ENCODE data around the gene DHCR7. TPM values are rescaled to one million over a fixed set of nuclear protein-coding genes. Genes with fewer than 3 reads are reported as not detected.
A peak's percentile ranks its signal among the peaks of the same experiment; 100 is the strongest.

DHCR7 gene
- total RNA-seq, 6 experiments from 2014 or later, result 44.6 to 55.9 (median 48.9) TPM

- no peaks in the 10 kb centered on the region for H3K27me3 Mint-ChIP-seq (ENCODE audit: insufficient read depth)
Measured at GRCh38 chr11:71453918-71454304, 5.7 kb upstream of the DHCR7 start.

GRCh38 chr11:71453037-71453917 is 5.1 kb upstream of the DHCR7 start, which contains the start of gene NADSYN1:
Gene NADSYN1 (plus strand): TSS chr11:71453203. CDS start chr11:71453297, 94 bp downstream.
- peak; percentile 91 for DNase-seq
- no peak for TF ChIP-seq CTCF (IDR thresholded peaks at IDR 0.05)
- Mint-ChIP-seq H3K27me3 (ENCODE audit: insufficient read depth) (no peaks in the 10 kb centered on the region), H3K4me1 (ENCODE audit: low read depth) (peaks cover 40% of the 10 kb centered on the region), H3K4me3 (peak within 1 kb of the TSS; percentile 96), H3K27ac (peak within 1 kb of the TSS; percentile 76), H3K36me3 (ENCODE audit: low read depth) (peaks cover 18% of the 10 kb centered on the region), H3K9me3 (no peaks in the 10 kb centered on the region)

More at GRCh38 chr11:71453918-71454304, 5.7 kb upstream of the DHCR7 start:
- no peak overlapping the region; the same call in 1 of the 2 replicates for H3K27ac Mint-ChIP-seq
- no peak for DNase-seq
- TF ChIP-seq CTCF (IDR thresholded peaks at IDR 0.05), result no peak
- peaks cover 18% of the 10 kb centered on the region for H3K36me3 Mint-ChIP-seq (ENCODE audit: low read depth)
- peak overlapping the region; percentile 96 for H3K4me3 Mint-ChIP-seq
- H3K9me3 Mint-ChIP-seq, result no peaks in the 10 kb centered on the region
- peaks cover 39% of the 10 kb centered on the region for H3K4me1 Mint-ChIP-seq (ENCODE audit: low read depth)

DNA sequence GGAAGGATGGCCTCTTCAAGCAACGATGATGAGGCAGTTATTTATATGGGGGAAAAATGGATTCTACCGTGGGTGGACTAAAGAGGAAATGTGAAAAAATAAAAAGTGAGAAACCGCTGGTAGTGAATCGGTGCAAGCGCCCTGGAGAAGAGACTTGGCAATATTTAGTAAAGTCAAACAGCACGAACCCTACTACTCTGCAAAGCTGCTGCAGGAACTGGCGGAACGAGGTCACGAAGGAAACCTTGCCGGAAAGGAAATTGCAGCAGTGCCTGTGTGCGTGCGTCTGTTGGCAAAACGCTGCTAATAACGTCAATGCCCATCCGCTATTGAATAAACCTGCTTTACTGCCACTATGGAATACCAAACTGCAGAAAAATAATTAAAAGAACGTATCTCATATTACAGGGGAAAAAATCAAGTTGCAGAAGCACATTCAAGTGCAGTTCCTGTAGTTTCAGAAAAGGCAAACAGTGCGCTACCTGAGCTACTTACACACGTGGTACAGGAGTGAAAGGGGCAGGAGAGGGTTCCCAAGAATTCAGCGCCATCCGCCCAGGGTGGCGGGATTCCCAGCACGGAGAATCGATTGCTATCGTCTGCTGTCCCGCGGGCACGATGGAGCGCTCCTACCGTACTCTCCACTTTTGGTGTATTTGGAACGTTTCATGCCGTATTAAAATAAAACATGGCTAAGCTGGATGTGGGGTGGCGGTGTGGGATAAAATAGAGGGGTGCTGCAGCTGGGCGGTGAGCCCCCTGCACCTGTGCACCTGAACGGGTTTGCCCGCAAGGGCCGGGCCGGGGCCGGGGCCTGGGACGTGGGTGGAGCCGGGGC is 4.2 kb upstream of the DHCR7 start:
- Mint-ChIP-seq H3K36me3 (ENCODE audit: low read depth) (peaks cover 18% of the 10 kb centered on the region), H3K27me3 (ENCODE audit: insufficient read depth) (no peaks in the 10 kb centered on the region), H3K9me3 (no peaks in the 10 kb centered on the region), H3K4me1 (ENCODE audit: low read depth) (peaks cover 44% of the 10 kb centered on the region), H3K4me3 (peak overlapping the region; percentile 96), H3K27ac (peak overlapping the region; percentile 2; the same call in 1 of the 2 replicates)
- no peak for TF ChIP-seq CTCF (IDR thresholded peaks at IDR 0.05)
- no peak for DNase-seq

- no peak for TF ChIP-seq CTCF (IDR thresholded peaks at IDR 0.05)
- no peaks in the 10 kb centered on the region for H3K9me3 Mint-ChIP-seq
- H3K27ac Mint-ChIP-seq, result peak overlapping the region; percentile 2; the same call in 1 of the 2 replicates
- H3K36me3 Mint-ChIP-seq (ENCODE audit: low read depth), result peaks cover 22% of the 10 kb centered on the region
- no peaks in the 10 kb centered on the region for H3K27me3 Mint-ChIP-seq (ENCODE audit: insufficient read depth)
- peaks cover 50% of the 10 kb centered on the region for H3K4me1 Mint-ChIP-seq (ENCODE audit: low read depth)
- DNase-seq, result no peak
- peak overlapping the region; percentile 96 for H3K4me3 Mint-ChIP-seq
Measured at GRCh38 chr11:71451596-71452198, 3.5 kb upstream of the DHCR7 start.

GRCh38 chr11:71450939-71451338 is 2.7 kb upstream of the DHCR7 start:
- DNase-seq, result no peak
- no peak for TF ChIP-seq CTCF (IDR thresholded peaks at IDR 0.05)
- Mint-ChIP-seq H3K4me1 (ENCODE audit: low read depth) (peaks cover 50% of the 10 kb centered on the region), H3K36me3 (ENCODE audit: low read depth) (peaks cover 22% of the 10 kb centered on the region), H3K27ac (no peak overlapping the region), H3K4me3 (no peak overlapping the region), H3K27me3 (ENCODE audit: insufficient read depth) (no peaks in the 10 kb centered on the region), H3K9me3 (peaks cover 1% of the 10 kb centered on the region)
